Measurements from ENCODE around the gene SPPL2A.
"Not testable (repeated sequence)": the region's sequence is repeated elsewhere in the genome, so short reads cannot be mapped to it uniquely, and the experiment has no call there.

SPPL2A gene, protein sequence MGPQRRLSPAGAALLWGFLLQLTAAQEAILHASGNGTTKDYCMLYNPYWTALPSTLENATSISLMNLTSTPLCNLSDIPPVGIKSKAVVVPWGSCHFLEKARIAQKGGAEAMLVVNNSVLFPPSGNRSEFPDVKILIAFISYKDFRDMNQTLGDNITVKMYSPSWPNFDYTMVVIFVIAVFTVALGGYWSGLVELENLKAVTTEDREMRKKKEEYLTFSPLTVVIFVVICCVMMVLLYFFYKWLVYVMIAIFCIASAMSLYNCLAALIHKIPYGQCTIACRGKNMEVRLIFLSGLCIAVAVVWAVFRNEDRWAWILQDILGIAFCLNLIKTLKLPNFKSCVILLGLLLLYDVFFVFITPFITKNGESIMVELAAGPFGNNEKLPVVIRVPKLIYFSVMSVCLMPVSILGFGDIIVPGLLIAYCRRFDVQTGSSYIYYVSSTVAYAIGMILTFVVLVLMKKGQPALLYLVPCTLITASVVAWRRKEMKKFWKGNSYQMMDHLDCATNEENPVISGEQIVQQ
- total RNA-seq: 62.9 to 103 (median 73.3) reads per million in 4 experiments

DNA sequence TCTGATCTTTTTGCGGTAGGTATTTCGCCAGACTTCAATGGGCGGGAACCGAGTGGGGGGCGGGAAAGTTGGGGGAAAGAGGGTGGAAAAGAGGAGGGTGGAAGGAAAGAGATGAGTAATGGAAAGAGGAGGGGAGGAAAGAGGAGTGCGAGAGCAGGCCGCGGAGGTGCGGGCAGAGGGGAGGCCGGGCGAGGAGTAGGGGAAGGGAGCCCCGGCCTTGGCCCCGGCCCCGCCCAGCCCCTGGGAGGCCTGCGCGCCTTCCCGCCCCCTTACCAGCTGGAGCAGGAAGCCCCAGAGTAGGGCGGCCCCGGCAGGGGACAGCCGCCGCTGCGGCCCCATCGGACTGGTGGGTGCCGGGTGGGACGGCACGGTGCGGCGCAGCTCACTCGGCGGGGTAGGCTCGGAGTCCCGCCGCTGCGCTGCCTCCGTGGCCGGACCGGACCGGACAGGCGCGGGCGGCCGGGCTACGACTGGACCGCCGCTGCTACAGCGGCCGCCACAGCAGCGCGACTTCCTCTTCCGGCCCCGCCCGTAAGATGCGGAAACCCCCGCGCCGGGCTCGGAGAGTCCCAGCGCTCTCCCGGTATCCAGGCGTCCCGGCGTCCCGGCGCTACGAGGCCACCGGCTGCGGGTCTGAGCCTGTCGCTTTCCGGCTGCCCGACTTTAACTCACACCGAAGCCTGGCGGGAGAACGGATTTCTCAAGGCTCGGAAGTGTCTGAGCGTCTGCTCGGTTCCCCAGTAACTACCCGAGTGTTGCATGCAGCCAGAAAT, at the start of gene SPPL2A:
TSS of gene SPPL2A (minus strand) at position 512 of the 773 bp plus-strand sequence. CDS start at position 339, 173 bp downstream.
- DNase-seq: peak; percentile 59

DNA sequence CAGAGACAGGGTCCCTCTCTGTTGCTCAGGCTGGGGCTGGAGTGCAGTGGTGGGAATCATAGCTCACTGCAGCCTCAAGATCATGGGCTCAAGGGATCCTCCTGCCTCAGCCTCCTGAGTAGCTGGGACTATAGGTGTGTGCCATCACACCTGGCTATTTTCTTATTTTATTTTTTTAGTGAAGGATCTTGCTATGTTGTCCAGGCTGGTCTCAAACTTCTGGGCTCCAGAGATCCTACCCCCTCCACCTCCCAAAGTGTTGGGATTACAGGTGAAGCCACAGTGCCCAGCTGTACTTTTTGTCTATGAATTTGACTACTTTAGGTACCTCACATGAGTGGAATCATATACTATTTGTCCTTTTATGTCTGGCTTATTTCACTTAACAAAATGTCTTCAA, 49.1 kb upstream of the SPPL2A start:
- DNase-seq: no peak

DNA sequence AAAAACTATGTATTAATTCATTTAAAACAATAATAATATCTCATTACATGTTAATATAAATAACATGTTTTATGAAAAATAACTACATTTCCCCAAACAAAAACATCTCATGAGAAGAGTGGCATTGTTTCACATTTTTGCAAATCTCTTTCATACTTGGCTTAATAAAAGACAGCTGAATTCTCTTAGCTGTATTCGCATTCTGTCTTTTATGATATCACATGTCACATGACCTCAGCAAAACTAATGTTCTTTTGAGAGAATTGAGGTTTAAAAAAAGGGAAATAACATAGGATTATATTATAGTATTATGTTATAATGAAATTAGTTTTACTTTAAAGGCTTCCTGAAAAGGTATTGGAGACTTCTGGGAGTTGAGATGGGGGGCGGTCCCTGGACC, 48.4 kb upstream of the SPPL2A start:
- DNase-seq: no peak

DNA sequence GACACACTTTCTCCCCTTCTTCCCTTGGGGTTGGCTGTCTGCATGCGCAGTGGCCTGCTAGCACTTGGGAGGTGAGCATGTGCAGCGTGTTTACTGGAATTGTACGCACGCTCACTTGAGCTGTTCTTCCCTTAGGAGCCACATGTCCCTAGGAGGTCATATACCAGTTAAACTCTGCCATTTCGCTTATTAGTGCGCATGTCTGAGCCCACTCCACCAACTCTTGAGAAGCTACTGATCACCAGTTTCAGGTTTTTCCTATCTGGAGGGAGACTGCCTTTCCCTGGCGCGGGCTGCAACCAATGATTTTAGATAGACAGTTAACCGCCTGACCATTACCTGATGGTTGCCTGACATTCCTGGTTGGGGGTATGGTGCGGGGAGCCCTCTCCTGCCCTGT, 47.6 kb upstream of the SPPL2A start:
- DNase-seq: no peak

DNA sequence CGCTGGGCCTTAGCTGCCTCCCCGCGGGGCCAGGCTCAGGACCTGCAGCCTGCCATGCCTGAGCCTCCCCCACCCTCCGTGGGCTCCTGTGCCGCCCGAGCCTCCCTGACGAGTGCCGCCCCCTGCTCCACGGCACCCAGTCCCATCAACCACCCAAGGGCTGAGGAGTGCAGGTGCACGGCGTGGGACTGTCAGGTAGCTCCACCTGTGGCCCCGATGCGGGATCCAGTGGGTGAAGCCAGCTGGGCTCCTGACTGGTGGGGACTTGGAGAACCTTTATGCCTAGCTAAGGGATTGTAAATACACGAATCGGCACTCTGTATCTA, 46.6 kb upstream of the SPPL2A start:
- not testable (repeated sequence) for DNase-seq

DNA sequence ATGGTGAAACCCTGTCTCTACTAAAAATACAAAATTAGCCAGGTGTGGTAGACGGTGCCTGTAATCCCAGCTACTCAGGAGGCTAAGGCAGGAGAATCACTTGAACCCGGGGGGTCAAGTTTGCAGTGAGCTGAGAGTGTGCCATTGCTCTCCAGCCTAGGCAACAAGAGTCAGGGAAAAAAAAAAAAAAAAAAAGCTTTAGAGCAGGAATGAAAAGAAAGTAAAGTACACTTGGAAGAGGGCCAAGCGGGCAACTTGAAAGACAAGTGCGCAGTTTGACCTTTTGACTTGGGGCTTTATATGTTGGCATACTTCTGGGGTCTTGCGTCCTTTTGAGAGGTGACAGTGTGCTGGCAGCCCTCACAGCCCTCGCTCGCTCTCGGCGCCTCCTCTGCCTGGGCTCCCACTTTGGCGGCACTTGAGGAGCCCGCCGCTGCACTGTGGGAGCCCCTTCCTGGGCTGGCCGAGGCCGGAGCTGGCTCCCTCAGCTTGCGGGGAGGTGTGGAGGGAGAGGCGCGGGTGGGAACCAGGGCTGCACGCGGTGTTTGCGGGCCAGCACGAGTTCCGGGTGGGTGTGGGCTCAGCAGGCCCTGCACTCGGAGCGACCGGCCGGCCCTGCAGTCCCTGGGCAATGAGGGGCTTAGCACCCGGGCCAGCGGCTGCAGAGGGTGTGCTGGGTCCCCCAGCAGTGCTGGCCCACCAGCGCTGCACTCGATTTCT, 46.1 kb upstream of the SPPL2A start:
- DNase-seq: not testable (repeated sequence)

DNA sequence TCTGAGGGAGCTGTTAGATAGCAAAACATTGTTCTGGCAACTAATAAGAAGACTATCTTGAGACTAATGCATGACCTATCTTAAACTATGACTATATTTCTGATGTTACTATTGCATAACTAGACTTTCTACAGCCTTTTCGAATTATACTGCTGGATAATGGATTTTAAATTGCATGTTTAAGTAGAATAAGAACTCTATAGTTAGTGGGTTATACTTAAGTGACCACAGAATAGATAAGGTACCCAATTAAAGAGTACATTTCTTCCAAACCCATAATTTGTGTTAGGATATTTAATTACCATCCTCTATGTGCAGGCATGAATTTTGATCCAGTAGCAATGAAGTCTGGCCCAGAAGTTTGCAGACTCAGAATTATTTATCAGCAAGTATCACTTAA, 44.6 kb upstream of the SPPL2A start:
- DNase-seq: no peak

DNA sequence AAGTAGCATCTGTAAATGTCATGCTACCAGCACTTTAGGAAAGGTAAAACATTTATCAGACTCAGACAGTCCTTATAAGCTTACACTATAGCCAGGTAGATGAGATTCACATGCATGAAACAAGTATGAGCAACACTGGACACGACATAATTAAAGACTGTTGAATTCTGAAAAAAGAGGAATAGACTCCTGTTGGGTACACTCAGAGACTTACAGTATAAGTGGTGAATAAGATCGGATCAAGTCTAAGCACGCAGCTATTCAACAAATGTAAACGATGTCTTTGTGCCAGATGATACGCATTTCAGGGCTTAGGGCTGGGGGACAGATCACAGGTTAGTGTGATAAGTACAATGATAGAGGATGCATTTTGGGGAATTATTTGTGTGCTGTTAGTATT, 43.2 kb upstream of the SPPL2A start:
- no peak for DNase-seq

DNA sequence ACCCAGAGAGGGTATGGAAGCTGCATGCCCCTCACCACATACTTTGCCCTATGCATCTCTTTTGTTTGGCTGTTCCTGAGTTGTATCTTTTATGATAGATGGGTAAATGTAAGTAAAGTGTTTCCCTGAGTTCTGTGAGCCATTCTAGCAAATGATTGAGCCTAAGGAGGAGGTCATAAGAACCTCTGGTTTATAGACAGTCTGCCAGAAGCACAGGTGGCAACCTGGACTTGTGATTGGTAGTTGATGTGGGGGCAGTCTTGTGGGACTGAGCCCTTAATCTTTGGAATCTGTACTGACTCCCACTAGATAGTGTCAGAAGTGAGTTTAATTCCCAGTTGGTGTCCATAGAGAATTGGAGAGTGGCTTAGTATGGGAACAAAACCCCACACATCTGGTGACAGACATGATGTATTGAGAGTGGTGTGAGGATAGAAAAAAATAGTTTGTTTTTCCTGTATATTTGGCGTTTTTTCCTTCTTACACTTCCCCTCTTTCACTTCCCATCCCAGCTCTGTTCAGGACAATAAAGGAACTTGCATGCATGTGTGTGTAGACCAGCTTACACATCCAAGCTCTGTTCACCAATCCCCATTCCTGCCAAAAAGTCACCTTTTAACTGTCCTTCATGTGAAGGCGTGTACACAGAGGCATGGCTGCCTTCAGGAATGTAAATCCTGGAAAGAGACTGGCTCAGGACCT, 38.1 kb upstream of the SPPL2A start:
- DNase-seq: no peak

DNA sequence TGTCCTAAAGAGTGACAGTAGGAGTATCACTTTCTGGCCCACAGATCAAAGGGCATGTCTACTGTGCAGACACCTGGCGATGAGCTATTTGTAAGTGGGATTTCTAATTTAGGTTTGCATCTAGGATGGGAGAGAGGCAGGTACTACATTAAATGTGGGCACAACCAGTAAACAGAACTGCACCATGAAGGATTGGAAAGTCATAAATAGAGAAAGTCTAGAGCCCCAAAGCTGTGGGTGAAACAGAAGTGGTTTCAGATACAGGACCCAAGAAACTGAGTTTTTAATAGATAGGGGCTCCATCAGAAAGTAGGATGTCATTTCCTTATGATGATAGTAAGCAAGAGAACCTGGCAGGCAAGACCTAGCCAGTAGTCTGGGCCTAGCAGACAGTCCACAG, 35.2 kb upstream of the SPPL2A start:
- no peak for DNase-seq

DNA sequence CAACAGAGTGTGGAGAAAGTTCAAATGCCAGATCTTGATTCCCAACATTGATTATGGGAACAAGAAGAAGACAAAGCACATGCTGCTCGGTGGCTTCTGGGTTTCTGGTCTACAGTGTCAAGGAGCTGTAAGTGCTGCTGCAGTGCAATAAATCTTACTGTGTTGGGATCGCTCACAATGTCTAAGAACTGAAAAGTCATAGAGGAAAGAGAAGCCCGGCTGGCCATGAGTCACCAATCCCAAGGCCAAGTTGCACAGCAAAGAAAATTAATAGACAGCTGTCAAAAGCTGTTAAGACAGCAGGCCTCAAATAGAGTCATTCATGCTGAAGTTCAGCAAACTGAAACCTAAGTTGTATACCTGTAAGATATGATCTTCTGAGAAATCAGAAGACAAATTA, 33.2 kb upstream of the SPPL2A start:
- DNase-seq: no peak

DNA sequence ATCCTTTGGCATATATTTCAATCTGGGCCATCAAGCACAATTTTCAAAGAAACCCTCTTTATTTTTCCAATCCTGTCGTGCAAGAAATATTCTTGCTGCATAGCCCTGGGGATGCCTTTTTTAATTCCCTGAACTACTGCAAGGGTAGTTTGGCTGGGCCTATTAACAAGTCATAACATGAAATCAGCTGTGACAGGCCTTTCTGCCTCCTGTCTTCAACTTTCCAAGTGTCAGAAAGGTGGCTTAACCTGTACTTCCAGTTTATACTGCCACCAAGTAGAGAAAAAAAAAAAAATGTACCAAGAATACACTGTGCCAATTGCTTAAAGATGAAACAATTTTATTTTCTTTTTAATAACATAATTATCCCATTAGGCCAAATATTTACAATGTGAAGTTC, 32.4 kb upstream of the SPPL2A start:
- DNase-seq: no peak

DNA sequence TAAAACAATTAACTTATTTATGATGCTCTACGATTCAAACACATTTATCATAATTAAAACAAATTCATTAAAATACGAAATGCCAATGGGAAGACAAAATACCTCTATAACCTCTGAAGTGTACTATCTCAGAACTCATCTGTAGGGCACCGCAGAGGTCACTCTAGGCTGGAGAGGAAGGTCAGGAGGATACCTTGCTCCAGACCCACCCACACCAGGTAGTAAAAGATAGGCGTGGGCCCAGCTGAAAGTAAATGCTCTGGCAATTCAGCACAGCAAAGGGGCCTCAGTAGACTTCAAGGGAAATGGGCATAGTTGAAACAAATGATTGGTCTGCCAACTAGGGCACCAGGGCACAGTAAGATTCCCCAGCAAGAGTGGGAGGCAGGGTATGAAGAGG, 26.0 kb upstream of the SPPL2A start:
- no peak for DNase-seq

DNA sequence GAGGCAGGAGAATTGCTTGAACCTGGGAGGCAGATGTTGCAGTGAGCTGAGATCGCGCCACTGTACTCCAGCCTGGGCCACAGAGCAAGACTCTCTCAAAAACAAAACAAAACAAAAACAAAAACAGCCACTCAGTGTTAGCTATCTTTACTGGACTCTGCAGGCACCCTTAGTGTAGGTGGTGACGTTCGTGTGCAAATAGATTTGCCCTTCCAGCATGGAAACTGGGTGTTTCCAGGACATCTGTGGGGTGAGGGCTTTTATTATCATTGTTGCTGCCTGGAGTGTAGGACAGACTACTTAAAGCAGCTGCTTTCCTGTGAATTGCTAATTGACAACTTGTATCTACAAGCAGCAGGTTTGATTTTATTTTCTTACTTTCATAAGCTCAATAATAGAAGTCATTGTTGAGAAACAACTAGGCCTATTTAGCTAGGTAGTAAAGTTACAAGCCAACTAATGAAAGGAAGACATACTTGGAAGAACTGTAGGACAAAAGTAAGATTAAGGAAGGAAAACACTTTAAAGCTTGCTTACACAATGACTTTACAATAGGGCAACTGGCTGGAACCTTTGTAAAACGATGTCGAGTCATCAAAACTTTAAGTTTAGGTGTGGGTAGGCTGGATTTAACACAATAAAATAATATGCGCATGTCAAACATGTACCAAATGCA, 25.4 kb upstream of the SPPL2A start:
- DNase-seq: no peak

DNA sequence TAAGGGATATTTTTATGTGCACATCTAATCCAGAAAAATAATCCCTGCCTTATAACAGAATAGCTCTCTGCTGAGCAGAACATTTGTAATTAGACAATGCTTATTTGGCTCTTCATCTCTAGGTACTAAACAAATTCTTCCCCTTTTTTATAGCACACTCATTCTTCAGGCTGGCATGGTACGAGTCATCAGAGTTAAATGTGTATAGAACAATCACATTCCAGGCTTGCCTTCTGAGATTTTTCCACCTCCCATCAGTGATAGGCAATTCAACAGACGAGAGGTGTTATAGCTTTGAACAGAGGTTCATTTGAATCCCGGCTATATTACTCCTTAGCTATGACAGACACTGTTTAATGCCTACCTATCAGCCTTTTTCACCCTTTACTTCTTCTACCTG, 21.4 kb upstream of the SPPL2A start:
- DNase-seq: no peak

DNA sequence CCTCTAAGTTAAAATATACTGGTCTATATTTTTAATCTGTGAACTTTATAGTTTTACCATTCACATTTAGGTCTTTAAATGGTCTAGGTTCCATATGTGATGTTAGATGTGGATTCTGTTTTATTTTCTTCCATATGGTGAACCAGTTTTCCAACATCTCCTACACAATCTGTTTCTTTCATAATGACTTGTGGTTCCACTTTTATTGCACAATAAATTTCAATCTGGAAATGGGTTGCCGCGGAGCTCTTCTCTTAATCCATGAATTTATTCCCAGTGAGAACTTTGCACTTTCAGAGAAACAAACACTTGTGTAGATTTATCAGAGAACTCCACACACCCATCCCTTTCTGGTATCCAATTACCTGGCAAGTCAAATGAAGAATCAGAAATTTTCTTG, 20.9 kb upstream of the SPPL2A start:
- DNase-seq: no peak

DNA sequence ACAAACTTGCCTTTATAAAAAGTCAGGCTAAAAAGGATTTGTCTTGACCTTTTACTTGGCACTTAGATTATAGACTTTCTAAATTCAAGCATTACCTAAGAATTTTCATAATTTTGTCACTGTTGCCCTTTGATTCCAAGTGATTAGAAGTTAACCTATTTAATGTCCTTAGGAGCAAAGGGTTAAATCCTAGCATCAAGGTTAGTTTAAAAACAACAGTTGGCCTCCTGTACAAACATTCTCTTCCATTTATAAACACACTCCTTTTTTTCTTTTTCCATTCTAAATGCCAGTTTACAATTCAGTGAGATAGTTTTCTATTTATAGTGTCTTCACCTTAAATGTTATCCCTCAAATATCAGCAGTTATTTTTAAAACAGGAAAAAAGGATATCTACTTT, 18.4 kb upstream of the SPPL2A start:
- no peak for DNase-seq

DNA sequence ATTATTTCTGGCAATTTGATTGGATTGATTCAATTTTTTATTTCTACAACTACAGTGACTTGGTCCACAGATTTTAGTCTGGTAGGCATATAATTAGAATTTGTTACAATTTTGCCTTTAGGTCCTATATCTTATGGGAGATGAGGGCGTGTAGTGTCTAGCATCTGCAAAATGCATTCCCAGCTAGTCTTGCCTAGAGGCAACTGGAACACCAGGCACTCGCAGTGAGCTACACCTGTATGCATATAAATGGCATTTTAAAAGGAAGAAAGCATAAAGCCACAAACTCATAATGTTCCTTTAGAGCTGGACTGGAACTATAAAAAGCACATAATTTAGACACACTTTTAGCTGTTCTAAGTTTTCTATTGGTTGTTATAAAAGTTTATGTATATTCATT, 17.9 kb upstream of the SPPL2A start:
- no peak for DNase-seq

DNA sequence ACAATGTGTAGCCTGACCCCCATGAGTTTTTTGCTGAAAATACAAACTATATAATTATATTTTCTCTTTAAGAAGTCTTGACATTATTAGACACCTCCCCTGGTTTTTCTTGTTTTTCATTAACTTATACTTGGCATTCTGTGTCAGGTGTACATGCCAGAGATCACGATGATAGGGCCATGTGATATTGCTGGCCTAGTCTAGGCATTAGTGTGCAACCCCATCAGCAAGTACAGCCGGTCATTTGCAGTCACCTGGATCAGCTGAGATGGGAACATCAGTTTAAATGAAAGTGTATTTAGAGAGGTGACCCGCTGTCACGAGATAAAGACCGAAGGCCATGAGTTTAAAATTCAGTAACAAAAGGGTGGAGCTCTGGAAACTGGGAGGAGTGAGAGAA, 12.6 kb upstream of the SPPL2A start:
- no peak for DNase-seq

DNA sequence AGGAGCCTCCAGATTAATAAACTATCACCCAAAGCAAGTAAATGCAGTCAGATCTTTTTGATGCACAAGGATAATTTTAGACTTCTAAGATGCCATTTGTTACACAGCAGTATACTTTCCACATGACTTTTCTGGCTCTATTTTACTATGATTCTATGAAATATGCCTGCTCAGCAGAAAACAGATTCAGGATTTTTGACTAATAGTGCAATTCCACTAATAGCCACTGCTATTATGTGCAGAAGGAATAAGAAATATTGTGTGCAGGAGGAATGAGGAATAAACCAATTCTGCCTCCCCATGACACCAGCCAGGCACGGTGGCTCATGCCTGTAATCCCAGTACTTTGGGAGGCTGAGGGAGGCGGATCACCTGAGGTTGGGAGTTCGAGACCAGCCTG, 11.5 kb upstream of the SPPL2A start:
- DNase-seq: no peak

DNA sequence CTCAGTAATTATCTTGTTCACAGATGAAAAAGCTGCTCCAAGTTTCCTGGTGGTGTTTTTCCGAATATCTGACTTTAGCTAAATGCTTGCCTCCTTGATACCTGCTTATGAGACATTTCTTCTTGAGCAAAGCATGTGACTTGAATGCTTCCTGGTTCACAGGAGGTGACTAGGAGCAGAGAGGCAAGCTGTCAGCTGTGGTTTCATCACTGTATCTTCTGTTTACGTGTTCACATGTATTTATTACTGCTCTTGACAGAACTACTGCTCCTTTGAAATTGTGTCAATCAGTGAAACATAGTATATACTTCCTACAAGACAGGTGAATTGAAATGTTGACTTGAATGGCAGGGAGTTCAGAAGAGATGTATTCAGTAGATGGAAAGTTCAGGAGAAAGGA, 8.9 kb upstream of the SPPL2A start:
- no peak for DNase-seq

DNA sequence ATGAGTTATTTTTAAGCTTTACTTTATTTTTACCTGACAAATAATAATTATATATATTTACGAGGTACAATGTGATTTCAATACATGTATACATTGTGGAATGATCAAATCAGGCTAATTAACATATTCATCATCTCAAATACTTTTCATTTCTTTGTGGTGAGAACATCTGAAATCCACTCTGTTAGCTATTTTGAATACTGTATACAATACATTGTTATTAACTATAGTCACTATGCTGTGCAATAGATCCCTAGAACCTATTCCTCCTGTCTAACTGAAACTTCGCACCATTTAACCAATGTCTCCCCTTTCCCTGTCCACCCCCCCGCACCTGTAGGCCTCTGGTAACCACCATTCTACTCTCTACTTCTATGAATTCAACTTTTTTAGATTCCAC, 7.9 kb upstream of the SPPL2A start:
- no peak for DNase-seq

Data from effector CD8-positive, alpha-beta T cell (primary cell).